Activated T-helper 17 cell treated with anti-CD3 and anti-CD28 coated beads, Interleukin-2, amount 50 U/mL, for 72 hours (primary cell): Measurements from ENCODE around the gene THEMIS2. TPM values are rescaled to one million over a fixed set of nuclear protein-coding genes. Genes with fewer than 3 reads are reported as not detected.

Source experiments
- ATAC-seq: fragments of 150-1000 bp; cut with Tn5 transposase; replicated peaks from 2 replicates; pipeline ENCODE4 v1.10.0; 2021; ENCODE audit warnings: mild to moderate bottlenecking, moderate library complexity
- H3K27ac Mint-ChIP-seq: one replicate; pipeline ENCODE4 v1.8.0; 2022; ENCODE audit warnings: mixed read lengths
- H3K27me3 Mint-ChIP-seq: one replicate; pipeline ENCODE4 v1.8.0; 2022; ENCODE audit warnings: mixed read lengths
- H3K36me3 Mint-ChIP-seq: one replicate; pipeline ENCODE4 v1.8.0; 2022; ENCODE audit warnings: low read depth, mild to moderate bottlenecking, mixed read lengths
- H3K4me1 Mint-ChIP-seq: one replicate; pipeline ENCODE4 v1.8.0; 2022; ENCODE audit warnings: mixed read lengths
- H3K4me3 Mint-ChIP-seq: one replicate; pipeline ENCODE4 v1.8.0; 2022; ENCODE audit warnings: mild to moderate bottlenecking, mixed read lengths
- H3K9me3 Mint-ChIP-seq: one replicate; pipeline ENCODE4 v1.8.0; 2022; ENCODE audit warnings: mixed read lengths
- total RNA-seq, 2 donors: library from RNA; stranded (reverse); gene quantifications; one replicate each; pipeline ENCODE4 v1.2.3, GENCODE V29; 2022

The THEMIS2 gene
- total RNA-seq, 2 donors from 2014 or later = 32.0 to 62.8 TPM

- H3K36me3 Mint-ChIP-seq = peaks cover 33% of the 10 kb centered on the region
- no peaks in the 10 kb centered on the region for H3K27me3 Mint-ChIP-seq
- peak overlapping the region; percentile 98 for H3K4me3 Mint-ChIP-seq
These were observed 633 bp downstream of the THEMIS2 start for GRCh38 chr1:27872802-27873551.

GRCh38 chr1:27873671-27874384 is 1.5 kb downstream of the THEMIS2 start:
- Mint-ChIP-seq H3K4me3 (peak overlapping the region; percentile 98), H3K27ac (peak overlapping the region; percentile 95), H3K9me3 (no peaks in the 10 kb centered on the region), H3K27me3 (no peaks in the 10 kb centered on the region), H3K36me3 (peaks cover 41% of the 10 kb centered on the region), H3K4me1 (peaks cover 23% of the 10 kb centered on the region)
- peak; percentile 4 for ATAC-seq

More at GRCh38 chr1:27872802-27873551, 633 bp downstream of the THEMIS2 start:
- peak overlapping the region; percentile 95 for H3K27ac Mint-ChIP-seq
- no peaks in the 10 kb centered on the region for H3K9me3 Mint-ChIP-seq
- ATAC-seq = peak; percentile 53
- peaks cover 19% of the 10 kb centered on the region for H3K4me1 Mint-ChIP-seq

GRCh38 chr1:27876341-27877114 is 4.2 kb downstream of the THEMIS2 start:
- no peak for ATAC-seq
- peaks cover 63% of the 10 kb centered on the region for H3K36me3 Mint-ChIP-seq
- H3K9me3 Mint-ChIP-seq = no peaks in the 10 kb centered on the region
- H3K4me1 Mint-ChIP-seq = peaks cover 13% of the 10 kb centered on the region
- H3K27me3 Mint-ChIP-seq = no peaks in the 10 kb centered on the region
- no peak overlapping the region for H3K4me3 Mint-ChIP-seq
- H3K27ac Mint-ChIP-seq = peak overlapping the region; percentile 76

GRCh38 chr1:27877115-27877416 is 4.7 kb downstream of the THEMIS2 start:
- Mint-ChIP-seq H3K4me3 (no peak overlapping the region), H3K27ac (peak overlapping the region; percentile 70), H3K4me1 (peaks cover 13% of the 10 kb centered on the region)

GRCh38 chr1:27878039-27878438 is 5.7 kb downstream of the THEMIS2 start:
- peaks cover 13% of the 10 kb centered on the region for H3K4me1 Mint-ChIP-seq
- H3K9me3 Mint-ChIP-seq = no peaks in the 10 kb centered on the region
- H3K27me3 Mint-ChIP-seq = no peaks in the 10 kb centered on the region
- no peak overlapping the region for H3K4me3 Mint-ChIP-seq
- H3K27ac Mint-ChIP-seq = peak overlapping the region; percentile 70
- peaks cover 73% of the 10 kb centered on the region for H3K36me3 Mint-ChIP-seq
- ATAC-seq = no peak

More at GRCh38 chr1:27877115-27877416, 4.7 kb downstream of the THEMIS2 start:
- Mint-ChIP-seq H3K36me3 (peaks cover 68% of the 10 kb centered on the region), H3K27me3 (no peaks in the 10 kb centered on the region), H3K9me3 (no peaks in the 10 kb centered on the region)
- no peak for ATAC-seq

- H3K36me3 Mint-ChIP-seq = peaks cover 76% of the 10 kb centered on the region
- H3K27ac Mint-ChIP-seq = peak overlapping the region; percentile 70
- H3K9me3 Mint-ChIP-seq = no peaks in the 10 kb centered on the region
- H3K4me3 Mint-ChIP-seq = no peak overlapping the region
- peaks cover 9% of the 10 kb centered on the region for H3K4me1 Mint-ChIP-seq
- no peak for ATAC-seq
- H3K27me3 Mint-ChIP-seq = no peaks in the 10 kb centered on the region
These were observed 6.5 kb downstream of the THEMIS2 start for GRCh38 chr1:27878787-27879335.

- Mint-ChIP-seq H3K27ac (peak overlapping the region; percentile 56), H3K36me3 (peaks cover 83% of the 10 kb centered on the region), H3K27me3 (no peaks in the 10 kb centered on the region), H3K4me3 (no peak overlapping the region), H3K9me3 (no peaks in the 10 kb centered on the region), H3K4me1 (peaks cover 16% of the 10 kb centered on the region)
- no peak for ATAC-seq
These were observed 7.2 kb downstream of the THEMIS2 start for GRCh38 chr1:27879374-27880082.

- peak overlapping the region; percentile 25 for H3K27ac Mint-ChIP-seq
- peaks cover 35% of the 10 kb centered on the region for H3K4me1 Mint-ChIP-seq
- peaks cover 94% of the 10 kb centered on the region for H3K36me3 Mint-ChIP-seq
These were observed 10.2 kb downstream of the THEMIS2 start for GRCh38 chr1:27882543-27882903.

GRCh38 chr1:27883536-27883935 is 11.2 kb downstream of the THEMIS2 start:
- Mint-ChIP-seq H3K27me3 (no peaks in the 10 kb centered on the region), H3K4me3 (no peak overlapping the region)

More at GRCh38 chr1:27882543-27882903, 10.2 kb downstream of the THEMIS2 start:
- no peak for ATAC-seq
- Mint-ChIP-seq H3K9me3 (no peaks in the 10 kb centered on the region), H3K4me3 (no peak overlapping the region), H3K27me3 (no peaks in the 10 kb centered on the region)

GRCh38 chr1:27884006-27884954 is 11.9 kb downstream of the THEMIS2 start:
- H3K36me3 Mint-ChIP-seq = peaks cover 94% of the 10 kb centered on the region
- peaks cover 34% of the 10 kb centered on the region for H3K4me1 Mint-ChIP-seq
- H3K9me3 Mint-ChIP-seq = no peaks in the 10 kb centered on the region
- peak; percentile 17 for ATAC-seq
- H3K27ac Mint-ChIP-seq = peak overlapping the region; percentile 64
- H3K4me3 Mint-ChIP-seq = peak overlapping the region; percentile 10
- H3K27me3 Mint-ChIP-seq = no peaks in the 10 kb centered on the region

More at GRCh38 chr1:27883536-27883935, 11.2 kb downstream of the THEMIS2 start:
- peaks cover 94% of the 10 kb centered on the region for H3K36me3 Mint-ChIP-seq
- no peak for ATAC-seq
- no peaks in the 10 kb centered on the region for H3K9me3 Mint-ChIP-seq
- H3K4me1 Mint-ChIP-seq = peaks cover 35% of the 10 kb centered on the region
- peak overlapping the region; percentile 64 for H3K27ac Mint-ChIP-seq

GRCh38 chr1:27885114-27885528 is 12.8 kb downstream of the THEMIS2 start:
- no peak for ATAC-seq
- Mint-ChIP-seq H3K27ac (peak overlapping the region; percentile 64), H3K36me3 (peaks cover 94% of the 10 kb centered on the region), H3K4me3 (no peak overlapping the region), H3K27me3 (no peaks in the 10 kb centered on the region), H3K9me3 (no peaks in the 10 kb centered on the region), H3K4me1 (peaks cover 37% of the 10 kb centered on the region)

- Mint-ChIP-seq H3K27me3 (no peaks in the 10 kb centered on the region), H3K4me1 (peaks cover 41% of the 10 kb centered on the region), H3K27ac (peak overlapping the region; percentile 89), H3K4me3 (peak overlapping the region; percentile 77), H3K36me3 (peaks cover 99% of the 10 kb centered on the region), H3K9me3 (no peaks in the 10 kb centered on the region)
- ATAC-seq = no peak
These were observed 13.4 kb downstream of the THEMIS2 start for GRCh38 chr1:27885621-27886352.
